Measurements from ENCODE around the gene MAK. TPM values are rescaled to one million over a fixed set of nuclear protein-coding genes. Genes with fewer than 3 reads are reported as not detected.

The MAK gene
- total RNA-seq, 2 experiments from 2014 or later: 0.47 to 0.73 TPM

GRCh38 chr6:10779076-10779475 is 59.3 kb downstream of the MAK start:
- Histone ChIP-seq H3K27me3 (ENCODE audit: control insufficient read depth in 1 of 2, insufficient read depth in 2 of 2, low read length in 2 of 2) (no peaks in the 10 kb centered on the region), H3K4me3 (ENCODE audit: low read length) (no peak overlapping the region), H3K36me3 (ENCODE audit: insufficient read depth, low read length) (peaks cover 9% of the 10 kb centered on the region), H3K9me3 (ENCODE audit: control insufficient read depth in 1 of 2, insufficient read depth in 1 of 2, low read length in 2 of 2) (no peaks in the 10 kb centered on the region), H3K4me1 (ENCODE audit: insufficient read depth, low read length) (no peaks in the 10 kb centered on the region), H3K27ac (ENCODE audit: low read depth in 1 of 2, low read length in 2 of 2) (no peak overlapping the region)
- no peak for TF ChIP-seq CTCF (IDR thresholded peaks at IDR 0.05)
- no peak for DNase-seq
- H3K27me3 Mint-ChIP-seq: no peaks in the 10 kb centered on the region
- no peak overlapping the region for H3K27ac Mint-ChIP-seq
- no peaks in the 10 kb centered on the region for H3K9me3 Mint-ChIP-seq
- H3K4me3 Mint-ChIP-seq: no peak overlapping the region
- peaks cover 6% of the 10 kb centered on the region for H3K4me1 Mint-ChIP-seq (ENCODE audit: low read depth)
- POLR2A ChIA-PET: no interaction called here
- H3K36me3 Mint-ChIP-seq (ENCODE audit: low read depth): peaks cover 55% of the 10 kb centered on the region
- CTCF ChIA-PET: no interaction called here
- ATAC-seq (ENCODE audit: poor library complexity): no peak
- intact Hi-C loops (cut with DNase I, micrococcal nuclease): no loop called here

- Mint-ChIP-seq H3K27me3 (no peaks in the 10 kb centered on the region), H3K36me3 (ENCODE audit: low read depth) (peaks cover 48% of the 10 kb centered on the region), H3K4me1 (ENCODE audit: low read depth) (peaks cover 6% of the 10 kb centered on the region), H3K27ac (no peak overlapping the region), H3K4me3 (no peak overlapping the region), H3K9me3 (no peaks in the 10 kb centered on the region)
- intact Hi-C loops (cut with DNase I, micrococcal nuclease): no loop called here
- Histone ChIP-seq H3K27me3 (ENCODE audit: control insufficient read depth in 1 of 2, insufficient read depth in 2 of 2, low read length in 2 of 2) (no peaks in the 10 kb centered on the region), H3K27ac (ENCODE audit: low read depth in 1 of 2, low read length in 2 of 2) (no peak overlapping the region), H3K4me1 (ENCODE audit: insufficient read depth, low read length) (no peaks in the 10 kb centered on the region), H3K9me3 (ENCODE audit: control insufficient read depth in 1 of 2, insufficient read depth in 1 of 2, low read length in 2 of 2) (no peaks in the 10 kb centered on the region), H3K36me3 (ENCODE audit: insufficient read depth, low read length) (peaks cover 7% of the 10 kb centered on the region), H3K4me3 (ENCODE audit: low read length) (no peak overlapping the region)
- TF ChIP-seq CTCF (IDR thresholded peaks at IDR 0.05): no peak
- ATAC-seq (ENCODE audit: poor library complexity): no peak
- POLR2A ChIA-PET: no interaction called here
- DNase-seq: no peak
- CTCF ChIA-PET: no interaction called here
Measured at GRCh38 chr6:10778230-10778629, 60.1 kb downstream of the MAK start.

- TF ChIP-seq CTCF (IDR thresholded peaks at IDR 0.05): no peak
- Mint-ChIP-seq H3K4me1 (ENCODE audit: low read depth) (no peaks in the 10 kb centered on the region), H3K27me3 (no peaks in the 10 kb centered on the region), H3K27ac (no peak overlapping the region), H3K4me3 (no peak overlapping the region), H3K9me3 (no peaks in the 10 kb centered on the region), H3K36me3 (ENCODE audit: low read depth) (peaks cover 56% of the 10 kb centered on the region)
- intact Hi-C loops (cut with DNase I, micrococcal nuclease): no loop called here
- H3K4me3 ChIP-seq (ENCODE audit: low read length): no peak overlapping the region
- ChIA-PET CTCF (no interaction called here), POLR2A (interaction anchor here (0.9 kb wide), 1 partner anchor 52 kb away, joined by 3 read pairs; no protein-coding TSS in a partner anchor)
- DNase-seq (no peak), ATAC-seq (ENCODE audit: poor library complexity) (no peak)
- no peaks in the 10 kb centered on the region for H3K4me1 ChIP-seq (ENCODE audit: insufficient read depth, low read length)
- no peaks in the 10 kb centered on the region for H3K9me3 ChIP-seq (ENCODE audit: control insufficient read depth in 1 of 2, insufficient read depth in 1 of 2, low read length in 2 of 2)
- peaks cover 19% of the 10 kb centered on the region for H3K36me3 ChIP-seq (ENCODE audit: insufficient read depth, low read length)
- H3K27ac ChIP-seq (ENCODE audit: low read depth in 1 of 2, low read length in 2 of 2): no peak overlapping the region
- H3K27me3 ChIP-seq (ENCODE audit: control insufficient read depth in 1 of 2, insufficient read depth in 2 of 2, low read length in 2 of 2): no peaks in the 10 kb centered on the region
Measured at GRCh38 chr6:10771371-10771894, 66.9 kb downstream of the MAK start.
